ENCODE measurements around the gene DPYSL5.
A peak's percentile ranks its signal among the peaks of the same experiment; 100 is the strongest.

DPYSL5 gene

DNA sequence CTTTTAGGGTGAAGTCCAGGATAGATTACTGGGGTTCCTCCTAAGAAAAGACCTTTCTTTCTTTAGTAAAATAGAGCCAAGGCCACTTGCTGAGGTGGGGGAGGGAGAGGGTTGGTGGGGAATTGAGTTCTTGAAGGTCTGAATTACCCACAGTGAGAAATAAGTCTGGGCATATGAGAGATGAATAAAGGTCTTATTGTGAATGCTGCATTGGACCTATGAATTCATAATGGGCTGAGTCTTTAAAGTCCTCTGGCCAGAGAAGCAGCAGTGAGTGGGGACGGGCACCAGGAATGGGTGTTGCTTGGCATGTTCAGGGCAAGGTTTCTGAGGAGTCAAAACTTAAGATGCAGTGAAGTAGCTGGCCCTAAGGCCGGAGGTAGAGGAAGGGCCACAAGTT is 133.0 kb downstream of the DPYSL5 start:
- FAIRE-seq (no peak), DNase-seq (ENCODE audit: extremely low spot score, insufficient read length, low read depth) (no peak)

DNA sequence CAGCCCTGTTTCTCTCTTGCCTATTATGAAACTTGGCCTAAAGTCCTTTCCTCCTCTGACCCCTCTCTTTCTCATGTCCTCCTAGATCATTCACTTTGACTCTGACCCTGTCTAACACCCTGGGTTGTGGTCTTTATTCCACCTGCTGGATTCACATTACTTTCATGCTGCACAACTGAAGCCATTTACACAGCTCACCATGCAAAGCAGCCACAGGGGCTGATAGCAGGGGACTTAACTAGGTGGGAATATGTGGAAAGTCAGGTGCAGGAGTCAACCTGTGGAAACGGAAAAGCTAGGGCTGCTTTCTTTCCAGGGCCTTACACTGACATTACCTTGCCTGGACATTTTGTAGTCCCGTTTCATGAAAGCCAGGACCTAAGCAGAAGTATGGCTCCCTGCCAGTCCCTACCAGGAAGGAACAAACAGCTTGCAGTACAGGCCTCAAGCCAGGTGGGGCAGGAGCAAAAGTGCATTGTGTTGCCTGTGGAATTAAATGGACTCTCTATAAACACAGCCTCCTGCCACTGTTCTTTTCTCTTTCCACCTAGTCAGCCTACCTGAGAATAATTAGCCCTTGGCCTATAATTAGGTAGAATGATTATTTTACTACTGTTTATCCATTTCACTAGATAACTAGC is 134.3 kb downstream of the DPYSL5 start:
- DNase-seq (ENCODE audit: extremely low spot score, insufficient read length, low read depth) (peak; percentile 15), FAIRE-seq (no peak)

DNA sequence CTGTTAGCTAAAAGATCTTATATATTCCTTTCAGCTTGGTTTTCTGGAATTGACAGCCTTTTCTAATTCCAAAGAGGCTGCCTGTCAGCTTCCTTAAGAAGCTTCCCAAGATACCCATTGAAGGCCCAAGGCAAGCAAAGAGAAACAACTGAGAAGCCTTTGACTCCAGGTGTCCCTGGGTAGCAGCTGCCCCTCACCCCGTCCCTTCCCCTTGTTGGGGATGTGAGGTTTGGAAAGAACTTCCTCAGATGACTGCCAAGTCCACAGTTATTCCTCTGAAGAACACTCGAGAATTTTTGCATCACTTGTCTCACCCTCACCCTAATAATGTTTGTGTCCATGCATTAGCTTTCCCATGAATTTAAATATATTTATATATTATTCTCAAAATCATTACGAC is 135.8 kb downstream of the DPYSL5 start:
- no peak for DNase-seq (ENCODE audit: extremely low spot score, insufficient read length, low read depth)
- no peak for FAIRE-seq

DNA sequence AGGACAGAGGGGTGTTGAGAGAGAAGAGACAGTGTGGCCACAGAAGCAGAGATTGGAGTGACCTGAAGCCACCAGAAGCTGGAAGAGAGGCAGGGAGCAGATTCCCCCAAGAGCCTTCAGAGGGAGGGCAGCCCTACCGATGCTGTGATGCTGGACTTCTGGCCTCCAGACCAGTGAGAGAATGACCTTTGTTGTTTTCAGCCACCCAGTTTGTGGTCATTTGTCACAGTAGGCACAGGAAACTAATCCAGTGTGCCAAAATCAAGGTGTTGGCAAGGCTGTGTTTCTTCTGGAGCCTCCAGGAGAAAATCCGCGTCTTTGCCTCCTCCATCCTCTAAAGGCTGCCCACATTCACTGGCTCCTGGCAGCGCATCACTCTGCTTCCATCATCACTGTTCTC is 137.9 kb downstream of the DPYSL5 start:
- FAIRE-seq (no peak), DNase-seq (ENCODE audit: extremely low spot score, insufficient read length, low read depth) (no peak)

DNA sequence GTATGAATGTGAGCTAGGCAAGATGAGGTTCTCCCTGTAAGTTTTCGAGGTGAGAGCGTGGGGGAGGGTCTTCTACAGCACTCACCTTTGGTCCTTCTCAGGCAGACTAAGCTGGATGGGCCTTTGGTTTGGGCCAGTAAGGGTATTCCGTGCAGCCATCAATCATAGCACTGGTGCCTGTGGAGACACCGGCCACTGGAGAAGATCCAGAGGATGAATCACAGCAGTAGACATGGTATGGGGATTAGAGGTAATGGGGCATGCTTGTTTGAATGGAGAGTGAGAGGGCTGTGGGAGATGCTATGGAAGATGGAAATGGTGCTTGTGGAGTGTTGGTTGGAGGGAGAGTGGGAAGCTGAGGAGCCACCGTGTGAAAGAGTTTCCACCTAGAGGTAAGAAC is 138.6 kb downstream of the DPYSL5 start:
- no peak for FAIRE-seq

DNA sequence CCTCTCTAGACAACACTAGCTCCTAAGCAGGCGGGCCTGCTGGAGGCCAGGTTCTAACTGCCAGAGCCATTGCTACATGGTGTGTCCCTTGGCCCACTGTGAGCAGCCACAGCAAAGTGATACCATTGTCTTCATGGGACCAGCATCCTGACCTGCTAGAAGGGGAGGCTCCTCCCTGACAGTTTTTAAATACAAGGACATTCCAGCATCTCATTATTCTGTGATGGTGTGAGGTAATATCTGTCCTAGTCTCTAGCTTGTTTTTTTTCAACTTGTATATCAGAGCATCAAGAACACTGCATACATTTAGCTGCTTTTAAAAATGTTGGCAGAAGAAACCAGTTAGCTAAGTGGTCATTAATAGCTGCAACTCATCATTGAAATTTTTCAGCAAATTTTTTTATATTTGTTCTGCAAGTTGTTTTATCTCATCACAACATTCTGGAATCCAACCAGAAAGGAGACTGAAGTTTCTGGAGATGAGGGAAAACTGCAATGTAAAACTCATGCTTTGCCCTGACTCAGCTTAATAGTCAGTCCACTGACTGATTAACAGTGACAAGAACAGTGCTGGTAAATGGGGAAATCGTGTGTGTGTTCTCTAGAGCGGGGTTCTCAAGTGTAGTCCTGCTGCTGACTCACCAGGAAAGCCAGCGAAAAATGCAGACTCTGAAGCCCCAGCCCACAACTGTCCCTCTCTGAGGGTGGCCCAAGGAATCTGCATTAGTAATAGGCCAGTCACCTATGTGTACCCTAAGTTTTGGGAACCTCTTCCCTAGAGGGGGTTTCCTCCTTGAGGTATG is 140.3 kb downstream of the DPYSL5 start:
- no peak for DNase-seq (ENCODE audit: extremely low spot score, insufficient read length, low read depth)
- no peak for FAIRE-seq

More for the DNA sequence above, 138.6 kb downstream of the DPYSL5 start:
- DNase-seq (ENCODE audit: extremely low spot score, insufficient read length, low read depth), result no peak

DNA sequence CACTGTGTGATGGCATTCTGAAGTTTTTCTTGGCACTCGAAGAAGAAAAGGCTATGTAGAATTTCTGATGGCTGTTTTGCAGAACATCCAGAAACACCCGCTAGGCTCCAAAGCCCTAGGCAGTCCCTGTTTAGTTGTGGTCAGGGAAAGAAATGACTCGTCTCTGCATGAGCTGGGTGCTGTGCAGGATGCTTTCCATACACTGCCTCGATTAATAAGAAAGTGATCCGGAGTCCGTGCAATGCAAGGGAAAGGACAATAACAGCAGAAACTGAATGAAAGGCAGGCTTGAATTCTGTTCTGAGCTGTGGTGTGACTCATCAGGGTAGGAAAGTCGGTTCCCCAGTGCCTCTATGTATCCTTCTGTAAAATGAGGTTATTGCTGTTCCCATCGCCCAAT is 141.2 kb downstream of the DPYSL5 start:
- FAIRE-seq (no peak), DNase-seq (ENCODE audit: extremely low spot score, insufficient read length, low read depth) (no peak)

DNA sequence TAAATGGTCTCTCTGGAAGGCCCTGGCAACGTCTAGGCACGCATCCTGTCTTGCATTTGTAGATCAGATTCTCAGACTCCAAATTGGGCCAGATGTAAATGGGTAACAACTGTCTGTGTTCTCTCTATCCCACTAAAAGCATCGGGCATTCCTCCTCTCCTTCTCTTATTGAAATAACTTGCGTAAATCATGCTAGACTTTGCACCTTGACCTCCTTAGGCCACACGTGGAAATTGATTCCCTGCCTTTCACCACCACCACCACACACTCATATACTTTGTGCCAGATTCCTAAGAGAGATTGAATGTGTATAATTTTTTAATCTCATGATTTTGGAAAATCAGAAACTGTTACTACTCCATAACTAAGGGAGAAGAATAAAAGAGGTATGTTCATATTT is 143.8 kb downstream of the DPYSL5 start:
- FAIRE-seq, result no peak
- no peak for DNase-seq (ENCODE audit: extremely low spot score, insufficient read length, low read depth)

DNA sequence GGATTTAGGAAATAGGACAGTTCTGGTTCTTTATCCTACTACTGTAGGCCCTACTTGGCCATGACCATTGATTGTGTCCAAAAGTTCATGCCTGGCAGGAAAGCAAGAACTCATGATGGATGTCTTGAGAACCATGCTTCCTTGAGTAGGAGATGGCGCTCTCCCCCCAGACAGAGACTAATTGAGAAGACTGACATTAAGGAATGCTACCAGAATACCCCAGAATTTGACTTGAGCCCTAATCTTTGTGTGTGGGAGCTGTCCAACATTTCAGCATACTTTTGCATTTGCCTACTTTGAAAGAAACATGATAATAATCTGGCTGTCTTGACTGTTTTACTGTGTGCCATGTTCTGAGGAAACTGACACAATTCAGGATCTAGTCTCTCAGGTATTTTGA is 145.8 kb downstream of the DPYSL5 start:
- FAIRE-seq (no peak), DNase-seq (ENCODE audit: extremely low spot score, insufficient read length, low read depth) (no peak)

DNA sequence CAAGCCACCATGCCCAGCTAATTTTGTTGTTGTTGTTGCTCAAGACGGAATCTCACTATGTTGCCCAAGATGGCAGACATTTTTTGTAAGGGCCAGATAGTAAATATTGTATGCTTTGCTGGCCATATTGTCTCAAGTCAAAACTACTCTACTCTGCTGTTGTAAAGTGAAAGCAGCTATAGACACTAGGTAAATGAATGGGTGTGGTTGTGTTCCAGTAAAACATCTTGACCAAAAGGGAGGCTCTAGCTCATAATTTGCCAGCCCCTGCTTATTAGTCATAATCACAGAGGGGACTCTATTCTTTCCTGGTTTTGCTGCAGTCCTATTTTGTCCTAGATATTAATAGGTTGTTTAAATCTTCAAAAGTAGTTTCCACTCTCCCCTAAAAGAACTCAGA is 147.1 kb downstream of the DPYSL5 start:
- FAIRE-seq, result no peak
- no peak for DNase-seq (ENCODE audit: extremely low spot score, insufficient read length, low read depth)

DNA sequence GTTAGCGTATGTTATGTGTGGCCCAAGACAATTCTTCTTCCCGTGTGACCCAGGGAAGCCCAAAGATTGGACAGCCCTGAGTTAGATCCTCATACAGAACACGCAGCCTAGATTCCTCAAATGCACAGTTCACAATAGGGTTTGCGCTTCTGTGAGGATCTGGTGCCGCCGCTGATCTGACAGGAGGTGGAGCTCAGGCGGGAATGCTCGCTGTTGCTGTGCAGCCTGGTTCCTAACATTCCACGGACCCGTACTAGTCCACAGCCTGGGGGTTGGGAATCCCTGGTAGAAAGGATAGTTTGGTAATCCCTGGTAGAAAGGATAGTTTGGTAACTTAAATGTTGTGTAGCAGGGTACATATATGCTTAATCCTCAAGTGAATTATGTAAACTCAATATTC is 149.5 kb downstream of the DPYSL5 start:
- DNase-seq (ENCODE audit: extremely low spot score, insufficient read length, low read depth), result no peak
- no peak for FAIRE-seq

DNA sequence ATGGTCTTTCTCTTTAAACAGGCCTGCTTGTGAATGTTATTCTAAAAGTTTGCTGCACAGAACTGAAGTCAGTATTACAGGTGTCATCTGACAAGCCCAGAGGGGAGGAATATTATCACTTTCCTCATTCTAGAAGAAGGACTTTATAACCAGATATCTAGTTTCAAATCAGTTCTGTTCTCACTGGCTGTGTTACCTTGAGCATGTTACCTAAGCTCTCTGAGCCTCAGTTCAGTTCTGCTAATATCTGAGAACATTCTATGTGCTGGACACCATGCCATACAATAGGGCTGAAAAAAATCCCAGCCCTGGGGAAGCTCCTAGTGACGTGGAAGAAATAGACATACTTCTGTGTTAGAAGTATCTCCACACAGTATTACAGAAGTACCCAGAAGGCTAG is 150.4 kb downstream of the DPYSL5 start:
- DNase-seq (ENCODE audit: extremely low spot score, insufficient read length, low read depth) (no peak), FAIRE-seq (no peak)
